HepG2 (cell line): Measurements from ENCODE around the gene PRKACG. TPM values are rescaled to one million over a fixed set of nuclear protein-coding genes. Genes with fewer than 3 reads are reported as not detected.

Experiments used
- DDIT3 ChIP-seq: sonication (generic); formaldehyde crosslinking; IDR thresholded peaks from 2 replicates; pipeline ENCODE4 v1.4.0; 2020; ENCODE audit warnings: mild to moderate bottlenecking, missing genetic modification reagents
- ETS1 ChIP-seq: sonication (generic); formaldehyde crosslinking; IDR thresholded peaks from 2 replicates; pipeline ENCODE4 v1.4.0; 2020; ENCODE audit warnings: missing genetic modification reagents
- KDM5A ChIP-seq: fragments of 200-600 bp; sonication (generic); IDR thresholded peaks from 2 replicates; pipeline ENCODE4 v1.7.0; 2018; ENCODE audit warnings: antibody characterized with exemption, mild to moderate bottlenecking, low read length, borderline replicate concordance
- KLF13 ChIP-seq: sonication (generic); formaldehyde crosslinking; IDR thresholded peaks from 2 replicates; pipeline ENCODE4 v1.4.0; 2020; ENCODE audit warnings: mild to moderate bottlenecking, missing genetic modification reagents
- PAF1 ChIP-seq: IDR thresholded peaks from 2 replicates; pipeline ENCODE4 v1.6.1; 2016; ENCODE audit warnings: missing genetic modification reagents, missing compliant biosample characterization
- SRY ChIP-seq: sonication (generic); formaldehyde crosslinking; IDR thresholded peaks from 2 replicates; pipeline ENCODE4 v1.8.0; 2022; ENCODE audit warnings: mild to moderate bottlenecking, missing genetic modification reagents
- TEF ChIP-seq: sonication (generic); formaldehyde crosslinking; IDR thresholded peaks from 2 replicates; pipeline ENCODE4 v1.5.0; 2020; ENCODE audit warnings: missing genetic modification reagents
- TMF1 ChIP-seq: sonication (generic); formaldehyde crosslinking; IDR thresholded peaks from 2 replicates; pipeline ENCODE4 v1.8.1; 2022; ENCODE audit warnings: low read depth, missing genetic modification reagents
- ZBTB33 ChIP-seq: sonication (generic); formaldehyde crosslinking; IDR thresholded peaks from 2 replicates; pipeline ENCODE4 v1.4.0; 2020; ENCODE audit warnings: missing genetic modification reagents
- ZBTB4 ChIP-seq: sonication (generic); formaldehyde crosslinking; IDR thresholded peaks from 2 replicates; pipeline ENCODE4 v1.4.0; 2020; ENCODE audit warnings: missing genetic modification reagents, mild to moderate bottlenecking, borderline replicate concordance
- ZFP36L1 ChIP-seq: sonication (generic); formaldehyde crosslinking; IDR thresholded peaks from 2 replicates; pipeline ENCODE4 v1.8.0; 2022; ENCODE audit warnings: mild to moderate bottlenecking, missing genetic modification reagents, moderate library complexity
- ZFP90 ChIP-seq: sonication (generic); formaldehyde crosslinking; IDR thresholded peaks from 2 replicates; pipeline ENCODE4 v1.8.0; 2022; ENCODE audit warnings: missing genetic modification reagents, mild to moderate bottlenecking, inconsistent platforms, borderline replicate concordance
- ZNF501 ChIP-seq: sonication (generic); formaldehyde crosslinking; IDR thresholded peaks from 2 replicates; pipeline ENCODE4 v1.5.1; 2020; ENCODE audit warnings: mild to moderate bottlenecking, moderate library complexity, missing genetic modification reagents
- ZNF503 ChIP-seq: sonication (generic); formaldehyde crosslinking; IDR thresholded peaks from 2 replicates; pipeline ENCODE4 v1.4.0; 2020; ENCODE audit warnings: missing genetic modification reagents
- ZNF557 ChIP-seq: sonication (generic); formaldehyde crosslinking; IDR thresholded peaks from 2 replicates; pipeline ENCODE4 v1.4.0; 2020; ENCODE audit warnings: missing genetic modification reagents
- ZNF766 ChIP-seq: sonication (generic); formaldehyde crosslinking; IDR thresholded peaks from 2 replicates; pipeline ENCODE4 v1.5.0; 2020; ENCODE audit warnings: missing genetic modification reagents, borderline replicate concordance
- ZNF83 ChIP-seq: sonication (generic); formaldehyde crosslinking; IDR thresholded peaks from 2 replicates; pipeline ENCODE4 v1.4.0; 2020; ENCODE audit warnings: missing genetic modification reagents, mild to moderate bottlenecking, borderline replicate concordance
- ZSCAN31 ChIP-seq: sonication (generic); formaldehyde crosslinking; IDR thresholded peaks from 2 replicates; pipeline ENCODE4 v1.5.0; 2020; ENCODE audit warnings: low read depth, mild to moderate bottlenecking, missing genetic modification reagents
- polyA plus RNA-seq, 8 experiments: library from polyadenylated mRNA; depleted of rRNA in 3 of 8; stranded (reverse) in 7 of 8; unstranded in 1 of 8; fragments of >200 nt; fragmentation: Illumina TruSeq in 4 of 8; extraction: Trizol in 4 of 8; gene quantifications; 2 replicates each; pipeline versions ENCODE4 v1.2.1 to v1.2.3, GENCODE V29; 2011 to 2016; ENCODE audit warnings: low read depth in 4 of 8, missing spikeins in 1 of 8, mixed read lengths in 1 of 8; ENCODE audit not compliant: insufficient read depth in 1 of 8
- total RNA-seq, 5 experiments: library from RNA; depleted of rRNA; stranded (reverse); fragments of >200 nt; fragmentation: Illumina TruSeq; extraction: Trizol; gene quantifications; 2 replicates each; pipeline ENCODE4 v1.2.3, GENCODE V29; 2016; ENCODE audit warnings: low read depth in 1 of 5

Gene PRKACG
- total and polyA plus RNA-seq, 2 of the 13 experiments (the other 11 are each of a cell fraction or from before 2014, with no cell fraction given), result not detected

- TF ChIP-seq ZBTB33 (CRISPR knock-in tag) (peak; percentile 87), SRY (no peak), ETS1 (CRISPR knock-in tag) (no peak), ZNF503 (peak; percentile 80), TEF (no peak), ZNF83 (CRISPR knock-in tag) (no peak), KLF13 (no peak), KDM5A (0 out of 2 replicates have a peak, but pooled peaks have one; percentile 40), DDIT3 (CRISPR knock-in tag) (no peak), ZNF557 (CRISPR knock-in tag) (0 out of 2 replicates have a peak, but pooled peaks have one; percentile 69), ZBTB4 (CRISPR knock-in tag) (no peak), ZNF501 (CRISPR knock-in tag) (peak; percentile 46; the same call in 1 of the 2 replicates), ZSCAN31 (CRISPR knock-in tag) (peak; percentile 76), ZFP90 (peak; percentile 46), ZFP36L1 (CRISPR knock-in tag) (no peak), ZNF766 (CRISPR knock-in tag) (peak; percentile 69; the same call in 1 of the 2 replicates), PAF1 (no peak), TMF1 (peak; percentile 65; the same call in 1 of the 2 replicates)
Measured at GRCh38 chr9:69035438-69036308, 21.8 kb upstream of the PRKACG start, which contains the start of gene FXN (continued).
